IPS-NIHi11 (cell line): ENCODE results near the gene DPM1.

Source experiments
- DNase-seq: peaks from one replicate; pipeline ENCODE4 v3.0.0; 2012; ENCODE audit warnings: mixed read lengths, low spot score

The DPM1 gene

DNA sequence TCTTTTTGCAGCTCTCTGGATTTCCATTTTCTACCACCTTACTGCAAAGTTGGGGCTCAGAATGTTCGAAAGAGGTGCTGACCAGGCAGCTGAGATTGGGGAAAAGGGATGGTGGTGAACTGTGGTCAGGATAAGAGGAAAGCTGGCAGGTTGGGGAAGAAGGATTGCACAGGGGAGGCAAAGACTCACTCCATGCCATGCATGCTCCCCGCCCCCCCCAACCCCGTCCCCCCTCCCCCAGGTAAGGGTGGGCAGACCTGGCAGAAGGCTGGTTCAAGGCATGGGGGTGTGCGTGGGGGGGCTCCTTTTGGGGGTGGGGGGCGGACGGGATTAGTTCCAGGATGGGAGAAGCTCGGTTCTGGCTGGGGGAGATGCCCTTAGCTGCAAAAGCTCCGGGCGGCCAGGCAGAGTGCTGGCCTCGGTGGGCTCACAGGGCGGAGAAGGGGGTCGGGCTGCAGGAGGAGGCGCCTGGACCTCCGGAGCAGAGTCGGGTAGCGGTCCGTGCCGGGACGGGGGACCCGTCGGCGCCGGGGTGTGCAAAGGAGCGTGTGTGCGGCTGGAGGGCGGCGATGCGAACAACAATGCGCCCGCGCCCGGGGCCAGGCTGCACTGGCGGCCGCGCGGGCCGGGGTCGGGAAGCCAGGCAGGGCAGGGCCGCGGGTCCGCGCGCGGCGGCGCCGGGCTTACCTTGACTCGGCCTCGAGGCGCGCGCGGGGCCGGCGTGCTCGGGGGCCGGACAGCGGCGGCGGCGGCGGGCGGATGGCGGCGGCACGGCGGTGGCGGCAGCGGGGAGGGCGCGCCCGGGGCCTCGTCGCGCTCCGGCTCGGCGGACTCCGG, 28.0 kb downstream of the DPM1 start:
- DNase-seq, result peak; percentile 33

DNA sequence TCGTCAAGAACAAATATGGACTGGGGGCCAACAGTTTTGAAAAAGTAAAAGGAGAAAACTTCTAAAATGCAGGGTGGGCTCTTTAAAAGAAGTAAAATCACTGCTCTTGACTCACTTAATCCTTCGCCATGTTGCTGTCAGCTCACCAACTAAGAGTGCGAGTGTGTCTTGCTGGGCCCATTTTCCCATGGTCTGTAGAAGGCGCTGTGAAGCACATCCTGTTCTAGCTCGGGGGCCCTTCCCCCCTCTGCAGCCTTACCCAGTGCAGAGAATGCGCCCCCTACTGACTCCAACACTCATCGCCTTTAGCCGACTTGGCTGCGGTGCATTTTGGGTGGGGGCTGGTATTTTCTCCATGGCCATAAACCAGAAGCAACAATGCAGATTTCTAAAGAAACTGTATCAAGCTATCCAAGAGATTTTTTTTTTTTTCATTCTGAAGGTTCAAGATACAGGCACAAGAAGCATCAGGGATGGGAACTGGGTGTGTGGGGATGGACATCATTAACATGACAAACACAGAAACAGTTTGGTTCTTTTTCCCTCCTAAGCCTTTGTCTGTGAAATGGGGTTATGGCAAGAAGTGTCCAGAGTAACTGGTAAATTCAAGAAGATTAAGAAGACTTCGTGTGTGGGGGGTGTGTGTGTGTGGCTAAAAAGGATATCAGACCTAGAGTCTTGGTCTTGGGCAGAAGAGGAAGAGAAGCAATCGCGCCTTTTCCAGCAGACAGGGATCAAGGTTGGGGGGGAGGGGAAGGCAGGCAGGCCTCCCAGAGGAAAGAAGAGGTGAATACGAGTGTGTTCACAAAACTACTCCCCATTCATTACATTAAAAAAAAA, 28.8 kb downstream of the DPM1 start:
- peak; percentile 91 for DNase-seq

- no peak for DNase-seq
Observed at GRCh38 chr20:50928469-50928868, 29.9 kb downstream of the DPM1 start.

- DNase-seq, result no peak
Observed at GRCh38 chr20:50926530-50926929, 31.8 kb downstream of the DPM1 start.

- DNase-seq, result no peak
Observed at GRCh38 chr20:50924261-50924920, 33.9 kb downstream of the DPM1 start.

DNA sequence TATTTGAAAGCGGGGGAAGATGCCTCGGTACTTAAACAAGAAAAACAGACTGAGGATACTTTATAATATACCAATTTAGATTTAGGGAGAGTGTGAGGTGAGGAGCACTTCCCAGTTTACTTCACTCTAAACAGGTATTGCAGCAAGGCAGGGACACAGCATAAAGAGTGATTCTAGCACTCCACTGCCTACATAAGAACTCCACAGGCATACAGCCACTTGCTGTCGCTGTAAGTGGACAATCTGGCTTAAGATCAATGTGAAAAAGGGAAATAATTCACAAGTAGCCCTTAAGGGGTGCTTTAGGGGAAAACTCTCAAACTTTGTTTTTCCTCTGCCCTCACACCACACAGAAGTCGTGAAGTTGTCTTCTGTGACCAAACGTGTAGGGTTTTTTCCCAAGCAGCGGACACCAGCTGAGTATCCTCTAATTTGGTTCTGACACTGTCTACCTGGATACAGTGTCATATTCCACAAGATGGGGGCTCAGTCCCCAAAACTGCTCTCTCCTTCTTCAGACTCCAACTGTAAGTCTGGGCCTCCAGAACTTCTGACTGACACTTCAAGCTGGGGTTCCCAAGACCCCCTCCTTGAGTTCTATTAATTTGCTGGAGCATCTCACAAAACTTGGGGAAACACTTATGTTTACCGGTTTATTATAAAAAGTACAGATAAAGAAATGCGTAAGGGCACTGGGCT, 36.4 kb downstream of the DPM1 start:
- DNase-seq, result no peak

DNA sequence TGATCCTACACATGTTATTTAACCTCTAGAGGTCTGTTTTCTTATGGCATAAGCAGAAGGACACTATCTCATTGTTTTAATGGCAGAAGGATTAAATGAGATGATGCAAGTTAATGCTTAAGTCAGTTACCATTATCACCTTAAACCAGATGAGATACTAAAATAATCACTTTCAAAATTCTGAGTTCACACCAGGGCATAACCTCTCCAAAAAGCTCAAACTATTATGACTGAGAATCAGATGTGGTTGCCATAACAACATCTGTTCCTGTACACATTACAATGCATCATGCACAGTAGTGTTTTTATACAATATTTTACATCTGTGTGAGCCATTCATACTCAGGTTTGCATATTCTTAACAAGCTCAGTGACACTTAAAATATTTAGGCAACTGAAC, 37.3 kb downstream of the DPM1 start:
- DNase-seq, result no peak

DNA sequence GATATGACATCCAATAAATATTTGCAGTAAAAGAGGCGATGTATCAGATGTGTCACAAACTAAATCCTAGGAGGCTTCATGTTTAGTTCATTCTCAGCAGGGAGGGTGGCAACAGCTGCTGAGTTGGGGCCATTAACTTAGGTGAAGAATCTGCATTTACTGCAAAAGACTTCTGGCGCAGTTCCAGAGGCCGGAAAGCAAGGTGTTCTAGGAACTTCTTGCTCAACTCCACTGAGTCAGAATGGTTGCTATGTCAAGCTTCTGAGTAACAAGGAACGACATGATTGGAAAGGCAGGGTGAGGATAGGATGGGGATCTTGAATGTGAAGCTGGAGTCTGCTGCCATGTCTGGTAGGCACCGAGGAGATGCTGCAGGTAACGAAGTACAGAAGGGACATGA, 38.8 kb downstream of the DPM1 start:
- DNase-seq, result no peak

- DNase-seq, result no peak
Observed at GRCh38 chr20:50918403-50918802, 39.9 kb downstream of the DPM1 start.

DNA sequence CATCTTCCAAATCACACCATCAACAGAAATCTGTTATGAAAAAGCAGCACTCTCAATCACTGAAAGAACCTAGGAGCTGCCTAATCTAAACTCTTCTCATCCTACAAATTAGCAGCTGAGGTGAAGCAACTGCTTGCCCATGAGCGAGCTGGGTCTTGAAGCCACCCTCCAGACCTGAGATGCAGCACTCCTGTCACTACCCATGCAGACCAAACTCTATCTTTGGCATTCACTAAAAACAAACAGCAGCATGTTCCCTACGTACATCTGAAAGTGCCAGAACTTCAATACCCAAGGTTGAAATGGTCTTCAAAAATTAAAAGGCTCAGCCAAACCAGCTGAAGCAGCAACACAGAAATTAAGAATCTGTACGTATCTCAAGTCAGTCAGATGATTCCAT, 41.4 kb downstream of the DPM1 start:
- DNase-seq, result no peak

- peak; percentile 28 for DNase-seq
Observed at GRCh38 chr20:50916257-50916656, 42.1 kb downstream of the DPM1 start.

DNA sequence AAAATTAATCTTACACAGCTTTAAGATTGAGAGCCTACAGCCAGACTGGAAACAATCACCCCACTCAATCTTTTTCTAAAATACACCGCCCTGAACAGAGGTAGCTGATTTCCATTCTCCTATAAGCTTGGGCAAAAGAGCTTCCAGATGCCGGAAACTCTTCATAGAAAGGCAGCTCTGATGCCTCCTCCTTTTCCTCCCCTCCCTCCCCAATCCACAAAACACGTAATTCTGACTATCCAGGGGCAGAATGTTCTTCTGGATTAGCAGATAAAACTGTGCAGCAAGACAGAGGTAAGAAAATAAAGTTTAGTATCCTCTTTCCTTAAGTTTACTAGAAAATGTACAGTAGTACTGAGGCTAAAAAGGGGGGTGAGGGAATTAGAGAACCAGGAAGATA, 42.9 kb downstream of the DPM1 start:
- DNase-seq, result no peak

GRCh38 chr20:50913690-50914375, 44.5 kb downstream of the DPM1 start:
- DNase-seq, result no peak

DNA sequence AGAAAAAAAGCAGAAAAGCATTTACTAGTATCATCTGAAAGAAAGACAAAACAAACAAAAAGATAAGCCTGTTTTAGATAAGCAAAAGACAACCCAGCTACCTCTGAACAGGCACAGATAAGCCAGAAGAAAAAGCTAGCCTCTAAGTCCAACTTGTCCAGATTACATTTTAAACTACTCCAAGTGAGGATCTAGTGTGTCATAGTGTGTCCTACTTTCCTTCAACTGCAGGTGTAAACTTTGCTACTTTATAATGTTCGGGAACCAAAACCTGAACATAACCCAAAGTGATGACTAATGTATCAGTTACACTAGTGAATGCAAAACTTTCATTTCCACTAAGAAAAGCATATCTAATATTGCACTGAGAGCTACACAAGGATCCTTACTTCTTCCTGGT, 46.6 kb downstream of the DPM1 start:
- DNase-seq, result no peak

DNA sequence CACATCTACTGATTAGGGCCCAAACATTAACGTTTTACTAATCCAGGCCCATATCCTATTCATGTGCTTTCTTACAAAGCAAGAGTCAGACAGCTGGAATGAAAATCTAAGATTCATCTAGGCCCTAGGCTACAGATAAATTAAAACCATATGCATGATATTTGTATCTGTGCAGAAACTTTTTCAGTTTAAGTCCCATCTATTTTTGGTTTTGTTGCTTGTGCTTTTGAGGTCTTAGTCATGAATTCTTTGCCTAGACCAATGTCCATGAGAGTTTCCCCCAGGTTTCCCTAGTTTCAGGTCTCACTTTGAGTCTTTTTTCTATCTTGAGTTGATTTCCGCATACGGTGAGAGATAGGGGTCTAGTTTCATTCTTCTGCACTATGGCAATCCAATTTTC, 47.3 kb downstream of the DPM1 start:
- DNase-seq, result no peak

- DNase-seq, result no peak
Observed at GRCh38 chr20:50909413-50909812, 48.9 kb downstream of the DPM1 start.

DNA sequence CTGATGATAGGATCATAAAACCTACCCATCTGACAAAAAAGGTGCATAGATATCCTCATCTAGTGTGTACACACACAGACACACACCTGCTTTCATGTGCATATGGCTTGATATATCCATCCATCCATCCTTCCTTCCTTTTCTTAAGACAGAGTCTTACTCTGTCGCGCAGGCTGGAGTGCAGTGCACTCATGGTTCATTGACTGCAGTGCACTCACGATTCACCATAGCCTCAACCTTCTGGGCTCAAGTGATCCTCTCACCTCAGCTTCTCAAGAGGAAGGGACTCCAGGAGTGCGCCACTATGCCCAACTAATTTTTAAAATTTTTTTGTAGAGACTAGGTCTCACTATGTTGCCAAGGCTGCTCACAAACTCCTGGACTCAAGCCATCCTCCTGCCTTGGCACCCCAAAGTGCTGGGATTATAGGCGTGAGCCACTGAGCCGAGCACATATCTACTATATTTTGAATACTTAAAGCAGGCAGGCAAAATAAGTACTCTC, 54.2 kb downstream of the DPM1 start:
- no peak for DNase-seq

DNA sequence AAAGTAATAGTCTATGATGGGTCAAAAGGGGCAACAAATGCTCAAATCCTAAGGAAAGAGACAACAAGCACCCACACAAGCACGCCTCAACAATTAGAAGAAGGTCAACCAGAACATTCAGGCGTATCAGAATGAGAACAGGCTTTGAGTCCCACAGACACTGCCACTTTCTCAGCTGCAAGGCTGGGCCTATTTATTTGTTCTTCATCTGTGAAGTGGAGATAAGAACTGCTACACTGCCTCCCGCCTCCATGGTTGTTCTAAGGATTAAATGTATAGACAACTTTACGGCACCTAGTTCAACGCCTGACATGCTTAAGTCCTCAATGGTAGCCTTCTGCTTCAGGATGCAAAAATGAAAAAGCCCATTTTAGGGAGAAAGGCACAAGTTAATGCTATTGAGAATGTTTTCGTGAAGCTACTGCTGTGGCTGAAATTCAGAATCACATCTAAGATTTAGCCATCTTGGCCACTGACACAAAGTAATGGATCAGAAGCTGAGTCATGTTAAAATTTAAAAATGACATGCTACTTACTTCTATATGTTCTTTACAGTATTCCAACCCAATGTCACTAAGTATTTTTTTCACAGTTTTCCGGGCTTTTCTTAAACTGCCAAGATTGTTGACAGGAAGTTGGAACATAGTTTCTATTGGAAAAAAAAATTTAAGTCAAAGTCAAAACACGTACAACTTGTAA, 54.8 kb downstream of the DPM1 start:
- DNase-seq, result no peak

DNA sequence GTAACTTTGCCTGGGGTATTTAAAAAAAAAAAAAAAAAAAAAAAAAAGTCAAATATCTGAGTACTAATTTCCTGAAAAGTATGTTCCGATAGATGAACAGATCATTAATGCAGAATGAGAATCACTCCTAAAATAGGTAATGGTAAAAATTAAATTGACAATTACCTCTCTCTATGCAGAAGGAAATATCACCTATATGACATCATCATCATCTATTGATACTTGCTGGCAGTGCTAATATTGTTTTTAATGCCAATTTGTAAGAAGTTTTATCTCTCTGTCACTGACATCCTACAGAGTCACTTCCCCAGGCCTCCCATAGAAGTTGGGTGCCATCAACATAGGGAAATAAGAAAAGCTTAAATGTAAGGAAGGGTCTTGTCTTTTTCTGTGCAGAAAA, 57.0 kb downstream of the DPM1 start:
- DNase-seq, result no peak

GRCh38 chr20:50900261-50900660, 58.1 kb downstream of the DPM1 start:
- DNase-seq, result no peak

DNA sequence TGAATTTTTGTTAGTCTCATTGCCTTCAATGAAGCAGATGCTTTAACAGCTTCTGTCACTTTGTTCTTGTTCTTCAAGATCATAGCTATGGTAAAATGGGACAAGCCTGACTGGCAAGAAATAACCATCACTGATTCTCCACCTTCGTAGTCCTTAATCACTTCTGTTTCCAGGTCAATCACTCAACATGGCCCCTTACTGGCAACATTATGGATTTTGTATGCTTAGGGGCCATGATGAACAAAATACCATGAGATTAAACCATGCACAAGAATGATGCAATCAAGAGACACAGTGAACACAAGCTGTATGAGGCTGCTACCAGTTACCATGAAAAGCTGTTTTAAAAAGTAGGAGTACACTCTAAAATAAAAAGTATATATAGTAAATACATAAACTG, 59.9 kb downstream of the DPM1 start:
- DNase-seq, result no peak
